HEK293 (cell line): ENCODE measurements around the gene SETD3.
A peak's percentile ranks its signal among the peaks of the same experiment; 100 is the strongest.

ENCODE experiments used
- CTCF ChIA-PET: fragments of 350-600 bp; formaldehyde crosslinking; extraction: SDS; loops from one replicate; lab custom pipeline; 2021; ENCODE audit warnings: antibody characterized with exemption; lab: Yijun Ruan, JAX
- POLR2A ChIA-PET: fragments of 300-600 bp; formaldehyde crosslinking; extraction: SDS; loops from one replicate; lab custom pipeline; 2020; ENCODE audit warnings: antibody characterized with exemption, inconsistent platforms; lab: Yijun Ruan, JAX
- H3K27ac ChIP-seq: fragments of 200-500 bp; sonication (Bioruptor generic); 2 replicates; pipeline ENCODE4 v1.5.1; 2014; ENCODE audit warnings: low read depth, low read length, control low read depth, inconsistent platforms; ENCODE audit errors: extremely low read depth
- H3K36me3 ChIP-seq, 2 experiments: fragments of 200-500 bp in 1 of 2; sonication (Bioruptor generic) in 1 of 2; 1 replicate in 1 of 2; 2 replicates in 1 of 2; pipeline ENCODE4 v1.5.1; 2014 to 2017; ENCODE audit warnings: inconsistent platforms in 2 of 2, low read length in 2 of 2; ENCODE audit not compliant: control insufficient read depth in 2 of 2, insufficient read depth in 1 of 2
- H3K4me1 ChIP-seq: fragments of 200-500 bp; sonication (Bioruptor generic); 2 replicates; pipeline ENCODE4 v1.5.1; 2014; ENCODE audit warnings: mild to moderate bottlenecking, low read length, inconsistent platforms; ENCODE audit not compliant: control insufficient read depth, insufficient read depth
- H3K4me3 ChIP-seq: 2 replicates; pipeline ENCODE4 v1.5.1; 2011; ENCODE audit warnings: low read depth, mild to moderate bottlenecking, control low read depth, low read length, moderate library complexity
- H3K9me3 ChIP-seq: fragments of 200-500 bp; sonication (Bioruptor generic); 2 replicates; pipeline ENCODE4 v1.5.1; 2014; ENCODE audit warnings: low read depth, low read length, inconsistent platforms; ENCODE audit not compliant: control insufficient read depth, insufficient read depth
- SCRT2 ChIP-seq: fragments of 450-650 bp; formaldehyde crosslinking; IDR thresholded peaks from 2 replicates; pipeline ENCODE4 v1.5.1; 2016; ENCODE audit warnings: missing biosample characterization, missing genetic modification characterization
- TRIM28 ChIP-seq: IDR thresholded peaks from 2 replicates; pipeline ENCODE4 v1.6.1; 2011; ENCODE audit warnings: low read length, control low read depth, borderline replicate concordance
- ZBTB17 ChIP-seq: fragments of 450-650 bp; formaldehyde crosslinking; IDR thresholded peaks from 2 replicates; pipeline ENCODE4 v1.5.1; 2016; ENCODE audit warnings: missing biosample characterization, missing genetic modification characterization
- ZBTB49 ChIP-seq: fragments of 450-650 bp; formaldehyde crosslinking; IDR thresholded peaks from 2 replicates; pipeline ENCODE4 v1.5.1; 2016; ENCODE audit warnings: missing biosample characterization, missing genetic modification characterization, low read depth
- ZNF140 ChIP-seq: fragments of 450-650 bp; formaldehyde crosslinking; IDR thresholded peaks from 2 replicates; pipeline ENCODE4 v1.5.1; 2016; ENCODE audit warnings: missing biosample characterization, missing genetic modification characterization
- ZNF214 ChIP-seq: fragments of 450-650 bp; formaldehyde crosslinking; IDR thresholded peaks from 2 replicates; pipeline ENCODE4 v1.5.1; 2017; ENCODE audit warnings: missing biosample characterization, mild to moderate bottlenecking, missing genetic modification characterization, borderline replicate concordance
- ZNF292 ChIP-seq: fragments of 450-650 bp; formaldehyde crosslinking; IDR thresholded peaks from 2 replicates; pipeline ENCODE4 v1.5.1; 2016; ENCODE audit warnings: low read depth, missing biosample characterization, missing genetic modification characterization, borderline replicate concordance
- ZNF518A ChIP-seq: fragments of 450-650 bp; formaldehyde crosslinking; conservative IDR thresholded peaks from 2 replicates; pipeline ENCODE4 v1.5.1; 2016; ENCODE audit warnings: low read depth, missing biosample characterization, missing genetic modification characterization
- ZNF660 ChIP-seq: fragments of 450-650 bp; IDR thresholded peaks from 2 replicates; pipeline ENCODE4 v1.5.1; 2018; ENCODE audit warnings: missing biosample characterization, mild to moderate bottlenecking, missing genetic modification characterization
- ZNF747 ChIP-seq: fragments of 450-650 bp; formaldehyde crosslinking; IDR thresholded peaks from 2 replicates; pipeline ENCODE4 v1.5.1; 2016; ENCODE audit warnings: missing biosample characterization, missing genetic modification characterization
- ZNF791 ChIP-seq: fragments of 450-650 bp; formaldehyde crosslinking; IDR thresholded peaks from 2 replicates; pipeline ENCODE4 v1.5.1; 2016; ENCODE audit warnings: missing biosample characterization, missing genetic modification characterization
- ZNF830 ChIP-seq: fragments of 450-650 bp; IDR thresholded peaks from 2 replicates; pipeline ENCODE4 v1.5.0; 2018; ENCODE audit warnings: missing biosample characterization, missing genetic modification characterization, low read depth, mild to moderate bottlenecking, moderate library complexity
- TF ChIP-seq, protein P1 (sequence below): fragments of 450-650 bp; formaldehyde crosslinking; IDR thresholded peaks from 2 replicates; pipeline ENCODE4 v1.5.1; 2016; ENCODE audit warnings: missing biosample characterization, missing genetic modification characterization
- TF ChIP-seq, protein P2 (sequence below): fragments of 450-650 bp; formaldehyde crosslinking; IDR thresholded peaks from 2 replicates; pipeline ENCODE4 v1.5.1; 2016; ENCODE audit warnings: missing biosample characterization, missing genetic modification characterization, borderline replicate concordance
- TF ChIP-seq, protein P3 (sequence below): fragments of 450-650 bp; formaldehyde crosslinking; IDR thresholded peaks from 2 replicates; pipeline ENCODE4 v1.5.1; 2016; ENCODE audit warnings: missing biosample characterization, missing genetic modification characterization
- TF ChIP-seq, protein P4 (sequence below): fragments of 450-650 bp; formaldehyde crosslinking; IDR thresholded peaks from 2 replicates; pipeline ENCODE4 v1.5.1; 2016; ENCODE audit warnings: missing biosample characterization, missing genetic modification characterization

Gene SETD3

DNA sequence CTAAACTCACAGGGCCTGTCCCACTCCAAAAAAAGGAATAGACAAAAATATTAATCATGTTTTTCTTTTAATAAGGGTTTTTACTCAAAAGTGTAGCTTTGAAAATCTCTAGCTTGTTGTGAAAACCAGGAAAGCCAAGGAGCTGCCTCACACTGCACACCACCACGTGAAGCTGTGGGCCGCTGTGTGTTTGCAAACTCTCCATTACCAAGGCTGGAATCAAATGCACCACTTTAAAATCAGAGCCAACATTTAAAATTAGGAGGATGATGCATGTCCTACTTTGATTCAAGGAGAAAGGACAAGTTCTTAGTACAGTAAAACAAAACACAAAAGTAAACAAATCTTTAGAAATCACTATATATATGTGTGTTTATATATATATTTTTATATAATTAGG is 83.0 kb downstream of the SETD3 start (continued):
- TF ChIP-seq ZNF518A (tag by site-specific recombination), result no peak
- TF ChIP-seq ZNF830, result no peak
- TF ChIP-seq ZNF214 (tag by site-specific recombination), result no peak
- TF ChIP-seq ZBTB49 (tag by site-specific recombination), result no peak
- no peak for TF ChIP-seq SCRT2
- no peak for TF ChIP-seq ZNF791 (tag by site-specific recombination)
- TF ChIP-seq, protein P1, sequence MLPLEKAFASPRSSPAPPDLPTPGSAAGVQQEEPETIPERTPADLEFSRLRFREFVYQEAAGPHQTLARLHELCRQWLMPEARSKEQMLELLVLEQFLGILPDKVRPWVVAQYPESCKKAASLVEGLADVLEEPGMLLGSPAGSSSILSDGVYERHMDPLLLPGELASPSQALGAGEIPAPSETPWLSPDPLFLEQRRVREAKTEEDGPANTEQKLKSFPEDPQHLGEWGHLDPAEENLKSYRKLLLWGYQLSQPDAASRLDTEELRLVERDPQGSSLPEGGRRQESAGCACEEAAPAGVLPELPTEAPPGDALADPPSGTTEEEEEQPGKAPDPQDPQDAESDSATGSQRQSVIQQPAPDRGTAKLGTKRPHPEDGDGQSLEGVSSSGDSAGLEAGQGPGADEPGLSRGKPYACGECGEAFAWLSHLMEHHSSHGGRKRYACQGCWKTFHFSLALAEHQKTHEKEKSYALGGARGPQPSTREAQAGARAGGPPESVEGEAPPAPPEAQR, result no peak
- no peak for TF ChIP-seq TRIM28
- no peak for TF ChIP-seq ZNF292 (tag by site-specific recombination)

DNA sequence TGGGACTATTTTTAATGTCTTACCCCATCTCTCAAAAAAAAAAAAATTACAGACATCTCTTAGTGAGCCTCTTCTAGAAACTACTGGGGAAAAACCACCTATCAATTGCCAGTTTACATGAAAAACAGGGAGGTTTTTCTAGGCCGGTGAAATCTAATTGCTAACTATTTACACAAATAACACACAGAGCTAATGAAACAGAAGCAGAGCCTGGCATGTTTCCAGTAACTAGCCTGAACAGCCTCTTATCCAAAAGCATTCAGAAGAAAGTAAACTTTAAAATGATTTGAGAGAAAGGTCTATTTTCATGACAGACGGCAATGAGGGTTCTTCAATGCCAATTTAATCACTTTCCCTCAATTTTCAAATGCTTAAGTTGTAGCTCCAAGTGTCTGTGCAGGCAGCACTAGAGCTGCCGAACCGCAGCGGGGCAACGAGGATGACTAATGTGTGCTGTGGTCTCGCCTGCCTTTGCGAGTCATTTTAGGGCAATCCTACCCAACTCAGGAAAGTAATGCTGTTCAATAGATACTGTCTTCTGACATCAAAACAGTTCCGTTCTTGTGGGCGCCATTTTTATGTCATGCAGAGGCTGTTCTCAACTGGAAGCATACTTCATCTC is 84.6 kb downstream of the SETD3 start:
- Histone ChIP-seq H3K9me3 (no peaks in the 10 kb centered on the region), H3K4me1 (0 out of 2 replicates have a peak, but pooled peaks cover 7% of the 10 kb centered on the region), H3K27ac (no peak overlapping the region), H3K36me3 (peaks cover 12 to 40% of the 10 kb centered on the region in 2 experiments), H3K4me3 (no peak overlapping the region)
- POLR2A ChIA-PET, result no interaction called here
- CTCF ChIA-PET, result interaction anchor here (0.6 to 11.8 kb wide), 6 partner anchors 18 to 538 kb away, joined by 3 to 175 read pairs (median 4); no protein-coding TSS in a partner anchor
- TF ChIP-seq ZNF747, result no peak
- no peak for TF ChIP-seq ZNF791 (tag by site-specific recombination)
- TF ChIP-seq, protein P2, sequence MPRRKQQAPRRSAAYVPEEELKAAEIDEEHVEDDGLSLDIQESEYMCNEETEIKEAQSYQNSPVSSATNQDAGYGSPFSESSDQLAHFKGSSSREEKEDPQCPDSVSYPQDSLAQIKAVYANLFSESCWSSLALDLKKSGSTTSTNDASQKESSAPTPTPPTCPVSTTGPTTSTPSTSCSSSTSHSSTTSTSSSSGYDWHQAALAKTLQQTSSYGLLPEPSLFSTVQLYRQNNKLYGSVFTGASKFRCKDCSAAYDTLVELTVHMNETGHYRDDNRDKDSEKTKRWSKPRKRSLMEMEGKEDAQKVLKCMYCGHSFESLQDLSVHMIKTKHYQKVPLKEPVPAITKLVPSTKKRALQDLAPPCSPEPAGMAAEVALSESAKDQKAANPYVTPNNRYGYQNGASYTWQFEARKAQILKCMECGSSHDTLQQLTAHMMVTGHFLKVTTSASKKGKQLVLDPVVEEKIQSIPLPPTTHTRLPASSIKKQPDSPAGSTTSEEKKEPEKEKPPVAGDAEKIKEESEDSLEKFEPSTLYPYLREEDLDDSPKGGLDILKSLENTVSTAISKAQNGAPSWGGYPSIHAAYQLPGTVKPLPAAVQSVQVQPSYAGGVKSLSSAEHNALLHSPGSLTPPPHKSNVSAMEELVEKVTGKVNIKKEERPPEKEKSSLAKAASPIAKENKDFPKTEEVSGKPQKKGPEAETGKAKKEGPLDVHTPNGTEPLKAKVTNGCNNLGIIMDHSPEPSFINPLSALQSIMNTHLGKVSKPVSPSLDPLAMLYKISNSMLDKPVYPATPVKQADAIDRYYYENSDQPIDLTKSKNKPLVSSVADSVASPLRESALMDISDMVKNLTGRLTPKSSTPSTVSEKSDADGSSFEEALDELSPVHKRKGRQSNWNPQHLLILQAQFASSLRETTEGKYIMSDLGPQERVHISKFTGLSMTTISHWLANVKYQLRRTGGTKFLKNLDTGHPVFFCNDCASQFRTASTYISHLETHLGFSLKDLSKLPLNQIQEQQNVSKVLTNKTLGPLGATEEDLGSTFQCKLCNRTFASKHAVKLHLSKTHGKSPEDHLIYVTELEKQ (tag by site-specific recombination), result no peak
- TF ChIP-seq ZBTB17 (tag by site-specific recombination), result peak; percentile 78
- TF ChIP-seq, protein P3, sequence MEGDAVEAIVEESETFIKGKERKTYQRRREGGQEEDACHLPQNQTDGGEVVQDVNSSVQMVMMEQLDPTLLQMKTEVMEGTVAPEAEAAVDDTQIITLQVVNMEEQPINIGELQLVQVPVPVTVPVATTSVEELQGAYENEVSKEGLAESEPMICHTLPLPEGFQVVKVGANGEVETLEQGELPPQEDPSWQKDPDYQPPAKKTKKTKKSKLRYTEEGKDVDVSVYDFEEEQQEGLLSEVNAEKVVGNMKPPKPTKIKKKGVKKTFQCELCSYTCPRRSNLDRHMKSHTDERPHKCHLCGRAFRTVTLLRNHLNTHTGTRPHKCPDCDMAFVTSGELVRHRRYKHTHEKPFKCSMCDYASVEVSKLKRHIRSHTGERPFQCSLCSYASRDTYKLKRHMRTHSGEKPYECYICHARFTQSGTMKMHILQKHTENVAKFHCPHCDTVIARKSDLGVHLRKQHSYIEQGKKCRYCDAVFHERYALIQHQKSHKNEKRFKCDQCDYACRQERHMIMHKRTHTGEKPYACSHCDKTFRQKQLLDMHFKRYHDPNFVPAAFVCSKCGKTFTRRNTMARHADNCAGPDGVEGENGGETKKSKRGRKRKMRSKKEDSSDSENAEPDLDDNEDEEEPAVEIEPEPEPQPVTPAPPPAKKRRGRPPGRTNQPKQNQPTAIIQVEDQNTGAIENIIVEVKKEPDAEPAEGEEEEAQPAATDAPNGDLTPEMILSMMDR (tag by site-specific recombination), result no peak
- TF ChIP-seq ZNF140, result no peak
- TF ChIP-seq, protein P4, sequence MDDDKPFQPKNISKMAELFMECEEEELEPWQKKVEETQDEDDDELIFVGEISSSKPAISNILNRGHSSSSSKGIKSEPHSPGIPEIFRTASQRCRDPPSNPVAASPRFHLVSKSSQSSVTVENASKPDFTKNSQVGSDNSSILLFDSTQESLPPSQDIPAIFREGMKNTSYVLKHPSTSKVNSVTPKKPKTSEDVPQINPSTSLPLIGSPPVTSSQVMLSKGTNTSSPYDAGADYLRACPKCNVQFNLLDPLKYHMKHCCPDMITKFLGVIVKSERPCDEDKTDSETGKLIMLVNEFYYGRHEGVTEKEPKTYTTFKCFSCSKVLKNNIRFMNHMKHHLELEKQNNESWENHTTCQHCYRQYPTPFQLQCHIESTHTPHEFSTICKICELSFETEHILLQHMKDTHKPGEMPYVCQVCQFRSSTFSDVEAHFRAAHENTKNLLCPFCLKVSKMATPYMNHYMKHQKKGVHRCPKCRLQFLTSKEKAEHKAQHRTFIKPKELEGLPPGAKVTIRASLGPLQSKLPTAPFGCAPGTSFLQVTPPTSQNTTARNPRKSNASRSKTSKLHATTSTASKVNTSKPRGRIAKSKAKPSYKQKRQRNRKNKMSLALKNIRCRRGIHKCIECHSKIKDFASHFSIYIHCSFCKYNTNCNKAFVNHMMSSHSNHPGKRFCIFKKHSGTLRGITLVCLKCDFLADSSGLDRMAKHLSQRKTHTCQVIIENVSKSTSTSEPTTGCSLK (tag by site-specific recombination), result no peak
- 0 out of 2 replicates have a peak, but pooled peaks have one; percentile 34 for TF ChIP-seq ZNF660 (tag by site-specific recombination)
